ENCODE data around the gene GTF2F2. TPM values are rescaled to one million over a fixed set of nuclear protein-coding genes. Genes with fewer than 3 reads are reported as not detected.

GTF2F2 gene
- polyA plus RNA-seq, 1 experiment, result 44.3 TPM

DNA sequence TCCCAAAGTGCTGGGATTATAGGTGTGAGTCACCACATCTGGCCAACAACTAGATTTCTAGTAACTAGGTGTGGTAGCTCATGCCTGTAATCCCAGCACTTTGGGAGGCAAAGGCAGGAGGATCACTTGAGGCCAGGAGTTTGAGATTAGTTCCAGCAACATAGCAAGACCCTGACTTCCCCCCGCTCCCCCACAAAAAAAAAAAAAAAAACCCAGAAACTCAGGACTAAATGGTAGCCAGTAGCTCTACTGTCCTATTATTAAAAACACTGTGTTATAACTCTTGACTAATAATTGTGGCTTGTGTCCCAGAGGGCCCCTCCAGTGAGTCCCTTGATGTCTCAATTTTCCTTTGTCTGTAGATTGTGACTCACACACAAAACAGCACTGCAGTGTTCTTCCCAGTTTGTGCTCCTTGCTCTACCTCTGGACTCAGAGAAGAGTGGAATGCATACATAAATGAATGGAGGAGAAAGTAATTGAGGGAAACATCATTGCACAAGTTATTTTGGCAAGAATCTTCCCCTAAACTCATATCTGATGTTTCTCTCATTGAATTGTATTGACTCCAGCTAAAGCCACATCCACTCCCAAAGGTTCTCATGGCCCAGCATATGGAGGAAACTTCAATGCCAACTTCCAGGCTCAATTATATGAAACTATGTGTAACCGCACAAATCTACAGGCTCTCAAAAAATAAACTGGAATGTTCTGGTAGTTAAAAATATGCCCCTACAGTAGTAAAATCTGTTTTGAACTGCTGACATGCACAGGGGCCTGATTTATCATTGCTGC is 211.9 kb downstream of the GTF2F2 start:
- ChIA-PET POLR2A (interaction anchor here (0.6 to 2.1 kb wide), 6 partner anchors 8 to 311 kb away, joined by 3 to 19 read pairs (median 4); partner anchors contain the start of gene TPT1), CTCF (interaction anchor here (0.6 to 1.6 kb wide), 2 partner anchors 286 to 1201 kb away, joined by 5 read pairs; no protein-coding TSS in a partner anchor)
- H3K9me3 ChIP-seq (ENCODE audit: control insufficient read depth, insufficient read depth, low read length), result no peaks in the 10 kb centered on the region
- no peak for DNase-seq (ENCODE audit: low read depth, low spot score)
- no peaks in the 10 kb centered on the region for H3K27me3 ChIP-seq (ENCODE audit: control insufficient read depth, insufficient read depth, low read length)
- peak overlapping the region; percentile 42 for H3K27ac ChIP-seq (ENCODE audit: low read depth, low read length)
- TF ChIP-seq, protein P1, sequence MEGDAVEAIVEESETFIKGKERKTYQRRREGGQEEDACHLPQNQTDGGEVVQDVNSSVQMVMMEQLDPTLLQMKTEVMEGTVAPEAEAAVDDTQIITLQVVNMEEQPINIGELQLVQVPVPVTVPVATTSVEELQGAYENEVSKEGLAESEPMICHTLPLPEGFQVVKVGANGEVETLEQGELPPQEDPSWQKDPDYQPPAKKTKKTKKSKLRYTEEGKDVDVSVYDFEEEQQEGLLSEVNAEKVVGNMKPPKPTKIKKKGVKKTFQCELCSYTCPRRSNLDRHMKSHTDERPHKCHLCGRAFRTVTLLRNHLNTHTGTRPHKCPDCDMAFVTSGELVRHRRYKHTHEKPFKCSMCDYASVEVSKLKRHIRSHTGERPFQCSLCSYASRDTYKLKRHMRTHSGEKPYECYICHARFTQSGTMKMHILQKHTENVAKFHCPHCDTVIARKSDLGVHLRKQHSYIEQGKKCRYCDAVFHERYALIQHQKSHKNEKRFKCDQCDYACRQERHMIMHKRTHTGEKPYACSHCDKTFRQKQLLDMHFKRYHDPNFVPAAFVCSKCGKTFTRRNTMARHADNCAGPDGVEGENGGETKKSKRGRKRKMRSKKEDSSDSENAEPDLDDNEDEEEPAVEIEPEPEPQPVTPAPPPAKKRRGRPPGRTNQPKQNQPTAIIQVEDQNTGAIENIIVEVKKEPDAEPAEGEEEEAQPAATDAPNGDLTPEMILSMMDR (IDR thresholded peaks at IDR 0.05; ENCODE audit: low read depth, low read length), result no peak
- H3K4me3 ChIP-seq (ENCODE audit: low read depth, low read length), result no peak overlapping the region

DNA sequence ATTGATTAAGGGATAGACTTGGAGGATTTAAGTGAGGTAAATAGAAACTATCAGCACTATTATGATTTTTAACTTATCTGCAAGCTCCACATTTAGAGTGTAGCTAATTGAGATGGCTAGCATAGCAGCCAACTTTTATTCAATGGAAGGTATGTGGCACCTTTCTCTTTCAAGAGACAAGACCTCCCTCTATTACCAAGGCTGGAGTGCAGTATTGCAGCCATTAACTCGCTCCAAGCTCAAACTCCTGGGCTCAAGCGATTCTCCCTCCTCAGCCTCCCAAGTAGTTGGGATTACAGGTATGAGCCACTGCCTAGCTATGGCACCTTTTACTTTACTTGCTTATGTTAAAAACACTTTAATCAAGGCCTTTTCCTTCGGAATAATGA is 212.5 kb downstream of the GTF2F2 start:
- H3K27ac ChIP-seq (ENCODE audit: low read depth, low read length), result no peak overlapping the region
- no peaks in the 10 kb centered on the region for H3K9me3 ChIP-seq (ENCODE audit: control insufficient read depth, insufficient read depth, low read length)
- H3K27me3 ChIP-seq (ENCODE audit: control insufficient read depth, insufficient read depth, low read length), result no peaks in the 10 kb centered on the region
- H3K4me3 ChIP-seq (ENCODE audit: low read depth, low read length), result no peak overlapping the region
- POLR2A ChIA-PET, result interaction anchor here (0.6 to 1.0 kb wide), 3 partner anchors 9 to 251 kb away, joined by 3 to 5 read pairs (median 4); partner anchors contain the start of gene TPT1
- DNase-seq (ENCODE audit: low read depth, low spot score), result no peak
- TF ChIP-seq, protein P1 (IDR thresholded peaks at IDR 0.05; ENCODE audit: low read depth, low read length), result no peak
- CTCF ChIA-PET, result no interaction called here

GRCh38 chr13:45333251-45333976 is 213.1 kb downstream of the GTF2F2 start:
- TF ChIP-seq, protein P1 (IDR thresholded peaks at IDR 0.05; ENCODE audit: low read depth, low read length), result no peak
- H3K27ac ChIP-seq (ENCODE audit: low read depth, low read length), result no peak overlapping the region

More at GRCh38 chr13:45333251-45333976, 213.1 kb downstream of the GTF2F2 start:
- Histone ChIP-seq H3K27me3 (ENCODE audit: control insufficient read depth, insufficient read depth, low read length) (no peaks in the 10 kb centered on the region), H3K4me3 (ENCODE audit: low read depth, low read length) (no peak overlapping the region), H3K9me3 (ENCODE audit: control insufficient read depth, insufficient read depth, low read length) (no peaks in the 10 kb centered on the region)
- ChIA-PET POLR2A (interaction anchor here (1.0 kb wide), 1 partner anchor 8 kb away, joined by 5 read pairs; the partner anchor contains the start of gene TPT1), CTCF (no interaction called here)
- DNase-seq (ENCODE audit: low read depth, low spot score), result no peak

Small RNA genes within 50 kb of the gene (small RNA-seq; reads per million reads assigned to genes)
- gene AL138693.1 (ENCODE audit: insufficient read length, low read depth) (not detected), gene AL138963.2 (ENCODE audit: insufficient read length, low read depth) (not detected)

Other genes starting within 250 kb of the GTF2F2 start
- 3.7 and 4.0 TPM in 2 replicates for gene NUFIP1, start 131.0 kb upstream of the GTF2F2 start, polyA plus RNA-seq (2011; rRNA removed)
- 24.9 and 30.0 TPM in 2 replicates for gene GPALPP1, start 131.0 kb upstream of the GTF2F2 start, polyA plus RNA-seq (2011; rRNA removed)
- gene KCTD4, start 80.5 kb downstream of the GTF2F2 start, polyA plus RNA-seq (2011; rRNA removed), result 0.09 and 0.14 TPM in 2 replicates
- gene TPT1, start 220.7 kb downstream of the GTF2F2 start, polyA plus RNA-seq (2011; rRNA removed), result 6,434 and 7,581 TPM in 2 replicates